K562 (cell line): ENCODE measurements around the gene PRRG4. TPM values are rescaled to one million over a fixed set of nuclear protein-coding genes. Genes with fewer than 3 reads are reported as not detected.

Experiments used
- CTCF ChIP-seq, 3 experiments: IDR thresholded peaks in 2 of 3; conservative IDR thresholded peaks in 1 of 3; 2 replicates each; pipeline ENCODE4 v1.5.1; 2011 to 2012; ENCODE audit warnings: low read length in 3 of 3, mild to moderate bottlenecking in 3 of 3, control low read depth in 2 of 3, improper control_type of control experiment in 1 of 3, inconsistent platforms in 1 of 3, low read depth in 1 of 3, mixed read lengths in 1 of 3, moderate library complexity in 1 of 3; ENCODE audit not compliant: insufficient read depth in 2 of 3
- FOXO4 ChIP-seq: fragments of 450-650 bp; formaldehyde crosslinking; IDR thresholded peaks from 2 replicates; pipeline ENCODE4 v1.4.0; 2020; ENCODE audit warnings: mild to moderate bottlenecking, moderate library complexity
- MAZ ChIP-seq, 2 experiments: fragments of 450-650 bp in 1 of 2; sonication (generic) in 1 of 2; formaldehyde crosslinking; IDR thresholded peaks in 1 of 2; conservative IDR thresholded peaks in 1 of 2; 2 replicates each; pipeline versions ENCODE4 v1.4.0 to v1.5.0; 2020; ENCODE audit warnings: mild to moderate bottlenecking in 1 of 2, missing genetic modification reagents in 1 of 2
- POLR2H ChIP-seq: IDR thresholded peaks from 2 replicates; pipeline ENCODE4 v1.6.1; 2016; ENCODE audit warnings: missing genetic modification characterization, low read depth, mild to moderate bottlenecking, control low read depth, missing compliant biosample characterization, moderate library complexity
- RAD21 ChIP-seq, 2 experiments: fragments of 250-450 bp in 1 of 2; fragments of 450-650 bp in 1 of 2; sonication (Bioruptor Pico) in 1 of 2; formaldehyde crosslinking in 1 of 2; IDR thresholded peaks in 1 of 2; conservative IDR thresholded peaks in 1 of 2; 2 replicates each; pipeline versions ENCODE4 v1.4.0 to v1.8.0; 2020 to 2022; ENCODE audit warnings: mild to moderate bottlenecking in 2 of 2, moderate library complexity in 1 of 2
- RBM14 ChIP-seq: fragments of 200-400 bp; formaldehyde crosslinking; IDR thresholded peaks from 2 replicates; pipeline ENCODE4 v1.6.1; 2018; ENCODE audit warnings: low read depth, mild to moderate bottlenecking, low read length, moderate library complexity, borderline replicate concordance; ENCODE audit not compliant: insufficient read depth
- SIN3A ChIP-seq, 2 experiments: fragments of 150-350 bp in 1 of 2; IDR thresholded peaks; 2 replicates each; pipeline ENCODE4 v1.6.1; 2011 to 2016; ENCODE audit warnings: borderline replicate concordance in 2 of 2, low read depth in 2 of 2, low read length in 2 of 2, mild to moderate bottlenecking in 2 of 2, moderate library complexity in 2 of 2; ENCODE audit not compliant: control insufficient read depth in 1 of 2
- TAF1 ChIP-seq: IDR thresholded peaks from 2 replicates; pipeline ENCODE4 v1.6.1; 2011; ENCODE audit warnings: mild to moderate bottlenecking, low read length, moderate library complexity; ENCODE audit not compliant: insufficient read depth, control insufficient read depth, severe bottlenecking; ENCODE audit errors: extremely low read depth
- ZBTB2 ChIP-seq: fragments of 450-650 bp; IDR thresholded peaks from 2 replicates; pipeline ENCODE4 v1.6.1; 2016; ENCODE audit warnings: antibody characterized with exemption
- ZNF395 ChIP-seq: fragments of 200-800 bp; sonication (Bioruptor generic); IDR thresholded peaks from 2 replicates; pipeline ENCODE4 v1.6.1; 2017; ENCODE audit warnings: missing genetic modification characterization, missing compliant biosample characterization
- ZNF586 ChIP-seq: fragments of 450-650 bp; formaldehyde crosslinking; conservative IDR thresholded peaks from 2 replicates; pipeline ENCODE4 v1.4.0; 2020; ENCODE audit warnings: mild to moderate bottlenecking, moderate library complexity
- polyA plus RNA-seq, 8 experiments: library from polyadenylated mRNA; depleted of rRNA in 4 of 8; stranded (reverse) in 5 of 8; unstranded in 3 of 8; fragments of >200 nt; fragmentation: Nextera tagmentation in 2 of 8; fragmentation: Illumina TruSeq in 1 of 8; extraction: Ambion mirVana in 2 of 8; extraction: Trizol in 1 of 8; gene quantifications; 2 replicates each; pipeline versions ENCODE4 v1.2.1 to v1.2.3, GENCODE V29; 2011 to 2014; ENCODE audit warnings: inconsistent platforms in 1 of 8, missing spikeins in 1 of 8
- total RNA-seq, 7 experiments: library from RNA; depleted of rRNA in 6 of 7; stranded (reverse); fragments of >200 nt in 6 of 7; fragmentation: Illumina TruSeq in 2 of 7; extraction: Trizol in 2 of 7; gene quantifications; 2 replicates each; pipeline versions ENCODE4 v1.2.1 to v1.2.3, GENCODE V29; 2011 to 2021; ENCODE audit warnings: low replicate concordance in 1 of 7
- TF ChIP-seq, protein P1 (sequence below), 2 experiments: fragments of 450-650 bp in 1 of 2; sonication (generic) in 1 of 2; formaldehyde crosslinking in 1 of 2; IDR thresholded peaks in 1 of 2; conservative IDR thresholded peaks in 1 of 2; 2 replicates each; pipeline versions ENCODE4 v1.6.1 to v1.8.1; 2016 to 2023; ENCODE audit warnings: mild to moderate bottlenecking in 2 of 2, moderate library complexity in 2 of 2, inconsistent platforms in 1 of 2, missing genetic modification reagents in 1 of 2

The PRRG4 gene
- total and polyA plus RNA-seq, 9 of the 15 experiments (the other 6 are each of a cell fraction or from before 2014, with no cell fraction given): not detected

DNA sequence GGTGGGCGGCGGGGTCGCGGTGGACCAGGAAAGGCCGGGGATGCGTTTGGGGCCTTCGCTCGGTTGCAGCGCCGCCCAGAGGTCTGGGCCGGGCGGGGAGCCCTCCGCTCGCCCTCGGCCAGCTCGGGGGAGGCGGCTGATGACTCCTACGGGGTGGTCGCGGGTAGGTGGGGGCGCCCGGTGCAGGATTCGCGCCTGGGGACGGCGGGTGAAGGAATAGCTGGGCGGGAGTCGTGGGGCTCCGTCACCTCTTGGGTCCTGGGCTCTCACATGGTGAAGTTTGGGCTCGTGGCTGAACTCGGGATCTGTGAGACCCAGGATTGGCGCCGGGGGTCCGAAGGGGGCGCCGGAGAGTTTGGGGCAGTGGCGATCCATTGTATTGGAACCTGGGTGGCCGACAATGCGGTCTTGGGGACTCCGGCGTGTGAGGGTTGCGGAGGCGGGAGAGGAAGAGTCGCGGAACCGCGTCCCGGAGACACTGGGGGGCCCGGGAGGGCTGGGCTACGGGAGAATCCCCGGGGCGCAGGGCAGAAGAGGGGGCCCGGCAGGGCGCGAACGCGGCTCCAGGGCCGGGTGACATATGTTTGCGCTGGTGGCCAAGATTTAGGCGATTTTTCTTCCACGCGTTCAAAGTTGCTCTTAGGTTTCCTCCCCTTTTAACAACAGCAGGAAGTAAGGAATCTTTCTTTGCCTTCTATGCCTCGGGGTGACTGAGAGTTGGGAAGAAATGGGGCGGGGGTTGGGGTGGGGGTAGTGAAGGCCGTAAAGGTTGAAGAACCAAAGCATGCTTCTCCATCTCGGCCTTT is 63.8 kb downstream of the PRRG4 start (continued):
- TF ChIP-seq FOXO4 (CRISPR knock-in tag) (no peak), POLR2H (tag) (no peak), RBM14 (0 out of 2 replicates have a peak, but pooled peaks have one; percentile 69), MAZ (CRISPR knock-in tag; conservative IDR thresholded peaks at IDR 0.05 in 1 of 2, IDR thresholded peaks at IDR 0.05 in 1 of 2) (peak; percentile 4 to 80), ZNF586 (CRISPR knock-in tag) (no peak), ZNF395 (CRISPR knock-in tag) (0 out of 2 replicates have a peak, but pooled peaks have one; percentile 58), TAF1 (peak; percentile 50), SIN3A (IDR thresholded peaks at IDR 0.05; ENCODE audit: borderline replicate concordance in 2 of 2, control insufficient read depth in 1 of 2, low read depth in 2 of 2, low read length in 2 of 2) (peak in 1 of 2 experiments; percentile 19; a peak in 1 of 4 replicates), RAD21 (CRISPR knock-in tag; conservative IDR thresholded peaks at IDR 0.05 in 1 of 2, IDR thresholded peaks at IDR 0.05 in 1 of 2) (peak; percentile 10 to 21; a peak in 1 of 4 replicates), CTCF (IDR thresholded peaks at IDR 0.05 in 2 of 3, conservative IDR thresholded peaks at IDR 0.05 in 1 of 3; ENCODE audit: insufficient read depth in 2 of 3, low read depth in 1 of 3, low read length in 3 of 3) (peak; percentile 44 to 53 (median 52); a peak in 5 of 6 replicates), ZBTB2 (no peak)
- TF ChIP-seq, protein P1, sequence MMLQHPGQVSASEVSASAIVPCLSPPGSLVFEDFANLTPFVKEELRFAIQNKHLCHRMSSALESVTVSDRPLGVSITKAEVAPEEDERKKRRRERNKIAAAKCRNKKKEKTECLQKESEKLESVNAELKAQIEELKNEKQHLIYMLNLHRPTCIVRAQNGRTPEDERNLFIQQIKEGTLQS (IDR thresholded peaks at IDR 0.05): no peak
- TF ChIP-seq, protein P1 (CRISPR knock-in tag; conservative IDR thresholded peaks at IDR 0.05): 0 out of 2 replicates have a peak, but pooled peaks have one; percentile 8
